Ovary (tissue), 9 donors: ENCODE data around the gene FUT2. TPM values are rescaled to one million over a fixed set of nuclear protein-coding genes. Genes with fewer than 3 reads are reported as not detected.

Experiments used
- DNase-seq, 5 donors: peaks; one replicate each; pipeline ENCODE4 v3.0.0-alpha.2; 2019 to 2020
- H3K27ac ChIP-seq, 2 donors: fragments of 200-600 bp; one replicate each; pipeline versions ENCODE4 v1.5.1 to v1.8.0; 2019 to 2022
- H3K27me3 ChIP-seq: fragments of 200-600 bp; one replicate; pipeline ENCODE4 v1.8.0; 2022
- H3K36me3 ChIP-seq: fragments of 200-600 bp; sonication (generic); one replicate; pipeline ENCODE4 v1.5.1; 2019
- H3K4me1 ChIP-seq: one replicate; pipeline ENCODE4 v1.8.1; 2013; ENCODE audit warnings: mild to moderate bottlenecking, moderate library complexity; ENCODE audit not compliant: insufficient read depth
- H3K4me3 ChIP-seq: fragments of 200-600 bp; sonication (generic); one replicate; pipeline ENCODE4 v1.5.1; 2017
- H3K9me3 ChIP-seq, 2 donors: fragments of 200-600 bp in 1 of 2; sonication (generic) in 1 of 2; one replicate each; pipeline versions ENCODE4 v1.5.1 to v1.8.1; 2013 to 2019; ENCODE audit warnings: mild to moderate bottlenecking in 1 of 2, moderate library complexity in 1 of 2
- EP300 ChIP-seq: sonication (generic); formaldehyde crosslinking; IDR thresholded peaks from one replicate; pipeline ENCODE4 v1.6.1; 2017; ENCODE audit warnings: antibody characterized with exemption
- POLR2A ChIP-seq: fragments of 450-650 bp; IDR thresholded peaks from one replicate; pipeline ENCODE4 v1.6.1; 2017; ENCODE audit warnings: antibody characterized with exemption, mild to moderate bottlenecking, moderate library complexity
- WGBS, 3 donors: extraction: QIAGEN DNeasy Blood & Tissue Kit in 1 of 3; methylation state at CpG; one replicate each; pipeline versions ENCODE4 v1.1.5 to v1.1.7; 2013 to 2017; 5-methylcytosine and 5-hydroxymethylcytosine counted together
- intact Hi-C, 4 donors: fragments of 100-400 bp; cut with DNase I; formaldehyde crosslinking; loops; one replicate each; pipeline versions ENCODE4 v1.11.0 to v1.15.1; 2022 to 2023
- polyA plus RNA-seq, 2 donors: library from polyadenylated mRNA; stranded (reverse); fragments of 200-250 nt in 1 of 2; fragments of 350-450 nt in 1 of 2; fragmentation: Illumina TruSeq in 1 of 2; extraction: RNeasy Lipid Tissue Mini Kit (QIAGEN cat#74804) in 1 of 2; gene quantifications; one replicate each; pipeline ENCODE4 v1.2.3, GENCODE V29; 2013 to 2014
- total RNA-seq, 7 donors: library from RNA; depleted of rRNA in 2 of 7; stranded (reverse); fragments of >200 nt in 2 of 7; fragmentation: NEBNext Ultra II Directional in 3 of 7; extraction: Animal tissue kit (Norgen Biotek cat#: 25700) in 3 of 7; gene quantifications; one replicate each; pipeline versions ENCODE4 v1.1.0 to v1.2.4, GENCODE V29; 2016 to 2023
- TF ChIP-seq, protein P1 (sequence below), 3 donors: fragments of 450-650 bp in 2 of 3; fragments of 200-600 bp in 1 of 3; IDR thresholded peaks; one replicate each; pipeline versions ENCODE4 v1.5.1 to v1.8.0; 2016 to 2022; ENCODE audit warnings: antibody characterized with exemption in 3 of 3, mild to moderate bottlenecking in 1 of 3
- donor health status: DM: no; HTN: no; CAD: no; lungs with moderate emphysema.
- donor health status: DM: no; HTN: no; CAD: no.
- donor health status: Bipolar disorder and iron deficiency.
- donor health status: DM: yes; HTN: yes; CAD: no.
- donor health status: DM: no; HTN: no; CAD: no.
- donor health status: DM: yes; HTN: yes; CAD: no.

FUT2 gene
- total and polyA plus RNA-seq, 9 donors, result 0.10 to 2.5 (median 1.5) TPM; not detected in 2

DNA sequence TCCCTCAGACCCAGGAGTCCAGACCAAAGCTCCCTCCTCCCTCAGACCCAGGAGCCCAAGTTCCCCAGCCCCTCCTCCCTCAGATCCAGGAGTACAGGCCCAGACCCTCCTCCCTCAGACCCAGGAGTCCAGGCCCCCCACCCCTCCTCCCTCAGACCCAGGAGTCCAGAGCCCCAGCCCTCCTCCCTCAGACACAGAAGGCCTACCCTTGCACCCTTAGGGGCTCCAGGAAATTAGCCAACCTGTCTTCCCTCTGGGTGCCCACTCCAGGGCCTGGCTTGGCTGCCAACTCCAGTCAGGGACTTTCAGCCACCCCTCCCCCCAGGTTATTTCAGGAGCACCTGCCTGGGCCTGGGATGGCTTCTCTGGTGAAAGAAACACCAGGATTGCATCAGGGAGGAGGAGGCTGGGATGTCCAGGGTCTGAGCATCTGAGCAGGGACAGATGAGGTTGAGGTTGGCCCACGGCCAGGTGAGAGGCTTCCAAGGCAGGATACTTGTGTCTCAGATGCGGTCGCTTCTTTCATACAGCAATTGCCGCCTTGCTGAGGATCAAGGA, 59.4 kb downstream of the FUT2 start, which contains the start of gene FGF21:
Gene FGF21 (plus strand): TSS at position 441 of the 558 bp plus-strand sequence. CDS start 713 bp downstream, outside the sequence.
- no peaks in the 10 kb centered on the region for H3K9me3 ChIP-seq
- no peaks in the 10 kb centered on the region for H3K27me3 ChIP-seq
- DNase-seq, result no peak
- no peak within 1 kb of the TSS for H3K4me3 ChIP-seq
- H3K27ac ChIP-seq, result no peak within 1 kb of the TSS
- TF ChIP-seq, protein P1, sequence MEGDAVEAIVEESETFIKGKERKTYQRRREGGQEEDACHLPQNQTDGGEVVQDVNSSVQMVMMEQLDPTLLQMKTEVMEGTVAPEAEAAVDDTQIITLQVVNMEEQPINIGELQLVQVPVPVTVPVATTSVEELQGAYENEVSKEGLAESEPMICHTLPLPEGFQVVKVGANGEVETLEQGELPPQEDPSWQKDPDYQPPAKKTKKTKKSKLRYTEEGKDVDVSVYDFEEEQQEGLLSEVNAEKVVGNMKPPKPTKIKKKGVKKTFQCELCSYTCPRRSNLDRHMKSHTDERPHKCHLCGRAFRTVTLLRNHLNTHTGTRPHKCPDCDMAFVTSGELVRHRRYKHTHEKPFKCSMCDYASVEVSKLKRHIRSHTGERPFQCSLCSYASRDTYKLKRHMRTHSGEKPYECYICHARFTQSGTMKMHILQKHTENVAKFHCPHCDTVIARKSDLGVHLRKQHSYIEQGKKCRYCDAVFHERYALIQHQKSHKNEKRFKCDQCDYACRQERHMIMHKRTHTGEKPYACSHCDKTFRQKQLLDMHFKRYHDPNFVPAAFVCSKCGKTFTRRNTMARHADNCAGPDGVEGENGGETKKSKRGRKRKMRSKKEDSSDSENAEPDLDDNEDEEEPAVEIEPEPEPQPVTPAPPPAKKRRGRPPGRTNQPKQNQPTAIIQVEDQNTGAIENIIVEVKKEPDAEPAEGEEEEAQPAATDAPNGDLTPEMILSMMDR (IDR thresholded peaks at IDR 0.05), result no peak
- TF ChIP-seq POLR2A (no peak), EP300 (no peak)
- no peaks in the 10 kb centered on the region for H3K36me3 ChIP-seq
- intact Hi-C loops, result no loop called here
- WGBS, 3 donors, result 55 to 83% (median 69%) methylated on average over 4 of the region's 4 CpGs
- peaks cover 2% of the 10 kb centered on the region for H3K4me1 ChIP-seq

Other genes starting within 250 kb of the FUT2 start
- gene GRWD1, start 250.0 kb upstream of the FUT2 start, total RNA-seq, result 10 to 100 TPM; 16.5 to 41.9 (median 32.5) TPM
- gene GRWD1, start 250.0 kb upstream of the FUT2 start, polyA plus RNA-seq, result 10 to 100 TPM in 1 of 2 donors, 1 to 10 TPM in 1; 9.5 to 14.8 TPM
- 1 to 10 TPM in 5 of 7 donors, under 1 TPM in 2; 0.48 to 2.2 (median 1.4) TPM for gene KCNJ14, start 240.4 kb upstream of the FUT2 start, total RNA-seq
- gene KCNJ14, start 240.4 kb upstream of the FUT2 start, polyA plus RNA-seq, result under 1 TPM; 0.56 to 0.63 TPM
- 10 to 100 TPM; 38.5 to 66.5 (median 49.4) TPM for gene CYTH2, start 226.6 kb upstream of the FUT2 start, total RNA-seq
- 10 to 100 TPM; 27.6 to 58.2 TPM for gene CYTH2, start 226.6 kb upstream of the FUT2 start, polyA plus RNA-seq
- gene LMTK3, start 184.1 kb upstream of the FUT2 start, total RNA-seq, result 1 to 10 TPM in 1 of 7 donors, under 1 TPM in 6; 0.38 to 2.5 (median 0.50) TPM
- gene LMTK3, start 184.1 kb upstream of the FUT2 start, polyA plus RNA-seq, result under 1 TPM in 1 of 2 donors, not detected in 1; 0.27 TPM
- gene SULT2B1, start 143.8 kb upstream of the FUT2 start, total RNA-seq, result under 1 TPM in 1 of 7 donors, not detected in 6; 0.20 TPM
- gene SULT2B1, start 143.8 kb upstream of the FUT2 start, polyA plus RNA-seq, result under 1 TPM in 1 of 2 donors, not detected in 1; 0.10 TPM
- not detected for gene SPACA4, start 89.2 kb upstream of the FUT2 start, total RNA-seq
- gene SPACA4, start 89.2 kb upstream of the FUT2 start, polyA plus RNA-seq, result not detected
- gene FAM83E, start 80.9 kb upstream of the FUT2 start, total RNA-seq, result 1 to 10 TPM in 5 of 7 donors, not detected in 2; 1.1 to 6.9 (median 1.5) TPM
- under 1 TPM in 1 of 2 donors, not detected in 1; 0.16 TPM for gene FAM83E, start 80.9 kb upstream of the FUT2 start, polyA plus RNA-seq
- gene RPL18, start 76.8 kb upstream of the FUT2 start, total RNA-seq, result 1,000 to 10,000 TPM; 2,699 to 8,435 (median 3,584) TPM
- 1,000 to 10,000 TPM; 1,780 to 6,110 TPM for gene RPL18, start 76.8 kb upstream of the FUT2 start, polyA plus RNA-seq
- 10 to 100 TPM; 12.3 to 37.2 (median 27.0) TPM for gene SPHK2, start 76.5 kb upstream of the FUT2 start, total RNA-seq
- gene SPHK2, start 76.5 kb upstream of the FUT2 start, polyA plus RNA-seq, result 10 to 100 TPM in 1 of 2 donors, 1 to 10 TPM in 1; 2.9 to 24.5 TPM
- gene DBP, start 58.6 kb upstream of the FUT2 start, total RNA-seq, result 10 to 100 TPM; 19.7 to 69.8 (median 34.6) TPM
- 10 to 100 TPM; 19.8 to 29.0 TPM for gene DBP, start 58.6 kb upstream of the FUT2 start, polyA plus RNA-seq
- gene CA11, start 49.8 kb upstream of the FUT2 start, total RNA-seq, result 10 to 100 TPM; 14.9 to 52.5 (median 40.8) TPM
- 10 to 100 TPM; 43.1 to 53.1 TPM for gene CA11, start 49.8 kb upstream of the FUT2 start, polyA plus RNA-seq
- 1 to 10 TPM in 6 of 7 donors, under 1 TPM in 1; 0.23 to 3.8 (median 2.2) TPM for gene NTN5, start 23.0 kb upstream of the FUT2 start, total RNA-seq
- 1 to 10 TPM in 1 of 2 donors, under 1 TPM in 1; 0.55 to 1.4 TPM for gene NTN5, start 23.0 kb upstream of the FUT2 start, polyA plus RNA-seq
- 10 to 100 TPM in 5 of 7 donors, 1 to 10 TPM in 2; 1.3 to 17.1 (median 11.2) TPM for gene MAMSTR, start 23.8 kb downstream of the FUT2 start, total RNA-seq
- 1 to 10 TPM; 3.7 to 5.7 TPM for gene MAMSTR, start 23.8 kb downstream of the FUT2 start, polyA plus RNA-seq
- gene RASIP1, start 44.6 kb downstream of the FUT2 start, total RNA-seq, result 10 to 100 TPM in 5 of 7 donors, 1 to 10 TPM in 2; 4.9 to 25.9 (median 14.2) TPM
- gene RASIP1, start 44.6 kb downstream of the FUT2 start, polyA plus RNA-seq, result 10 to 100 TPM in 1 of 2 donors, 1 to 10 TPM in 1; 4.1 to 18.4 TPM
- under 1 TPM in 2 of 7 donors, not detected in 5; 0.11 to 0.67 TPM for gene IZUMO1, start 50.9 kb downstream of the FUT2 start, total RNA-seq
- gene IZUMO1, start 50.9 kb downstream of the FUT2 start, polyA plus RNA-seq, result under 1 TPM; 0.08 to 0.13 TPM
- 1 to 10 TPM in 3 of 7 donors, under 1 TPM in 4; 0.48 to 4.0 (median 0.87) TPM for gene FUT1, start 56.7 kb downstream of the FUT2 start, total RNA-seq
- 1 to 10 TPM; 1.3 to 1.4 TPM for gene FUT1, start 56.7 kb downstream of the FUT2 start, polyA plus RNA-seq
- not detected for gene FGF21, start 59.6 kb downstream of the FUT2 start, total RNA-seq
- not detected for gene FGF21, start 59.6 kb downstream of the FUT2 start, polyA plus RNA-seq
- 10 to 100 TPM; 29.1 to 73.6 (median 55.5) TPM for gene BCAT2, start 115.1 kb downstream of the FUT2 start, total RNA-seq
- gene BCAT2, start 115.1 kb downstream of the FUT2 start, polyA plus RNA-seq, result 10 to 100 TPM in 1 of 2 donors, 1 to 10 TPM in 1; 7.8 to 70.5 TPM
- gene HSD17B14, start 140.5 kb downstream of the FUT2 start, total RNA-seq, result 10 to 100 TPM; 22.9 to 82.8 (median 46.1) TPM
- gene HSD17B14, start 140.5 kb downstream of the FUT2 start, polyA plus RNA-seq, result 10 to 100 TPM; 10.6 to 78.7 TPM
- gene PLEKHA4, start 172.6 kb downstream of the FUT2 start, total RNA-seq, result 10 to 100 TPM; 18.3 to 96.5 (median 52.7) TPM
- 10 to 100 TPM; 18.8 to 50.9 TPM for gene PLEKHA4, start 172.6 kb downstream of the FUT2 start, polyA plus RNA-seq
- 100 to 1,000 TPM in 1 of 7 donors, 10 to 100 TPM in 6; 22.8 to 156 (median 40.1) TPM for gene PPP1R15A, start 176.4 kb downstream of the FUT2 start, total RNA-seq
- gene PPP1R15A, start 176.4 kb downstream of the FUT2 start, polyA plus RNA-seq, result 10 to 100 TPM; 63.2 to 66.2 TPM
- 1 to 10 TPM in 5 of 7 donors, not detected in 2; 1.8 to 3.3 (median 2.5) TPM for gene TULP2, start 202.8 kb downstream of the FUT2 start, total RNA-seq
- under 1 TPM; 0.35 to 0.40 TPM for gene TULP2, start 202.8 kb downstream of the FUT2 start, polyA plus RNA-seq
- gene NUCB1, start 204.3 kb downstream of the FUT2 start, total RNA-seq, result 100 to 1,000 TPM; 128 to 249 (median 189) TPM
- gene NUCB1, start 204.3 kb downstream of the FUT2 start, polyA plus RNA-seq, result 100 to 1,000 TPM; 141 to 230 TPM
- gene DHDH, start 237.7 kb downstream of the FUT2 start, total RNA-seq, result under 1 TPM in 4 of 7 donors, not detected in 3; 0.28 to 0.78 (median 0.68) TPM
- under 1 TPM in 1 of 2 donors, not detected in 1; 0.52 TPM for gene DHDH, start 237.7 kb downstream of the FUT2 start, polyA plus RNA-seq